ENCODE data around the gene SHD. TPM values are rescaled to one million over a fixed set of nuclear protein-coding genes. Genes with fewer than 3 reads are reported as not detected.
"Not testable (repeated sequence)": the region's sequence is repeated elsewhere in the genome, so short reads cannot be mapped to it uniquely, and the experiment has no call there.

Gene SHD
- total and polyA plus RNA-seq, 12 donors = 0.03 to 0.37 (median 0.24) TPM; not detected in 8

- Histone ChIP-seq H3K36me3 (no peaks in the 10 kb centered on the region), H3K4me1 (peaks cover 0 to 6% (median 4%) of the 10 kb centered on the region in 9 donors), H3K27ac (peak overlapping the region in 2 of 10 donors; percentile 28 to 70), H3K9me3 (peaks cover 0 to 17% (median 0%) of the 10 kb centered on the region in 11 donors), H3K4me3 (no peak overlapping the region), H3K27me3 (peaks cover 0 to 6% (median 0%) of the 10 kb centered on the region in 7 donors)
- DNase-seq (no peak), ATAC-seq (no peak)
- 78 to 80% methylated on average over 5 of the region's 5 CpGs for WGBS, 2 donors
- intact Hi-C loops (cut with DNase I) = no loop called here
- no peak for TF ChIP-seq CTCF (IDR thresholded peaks at IDR 0.05)
These were observed 37.1 kb upstream of the SHD start for GRCh38 chr19:4241824-4242430.

DNA sequence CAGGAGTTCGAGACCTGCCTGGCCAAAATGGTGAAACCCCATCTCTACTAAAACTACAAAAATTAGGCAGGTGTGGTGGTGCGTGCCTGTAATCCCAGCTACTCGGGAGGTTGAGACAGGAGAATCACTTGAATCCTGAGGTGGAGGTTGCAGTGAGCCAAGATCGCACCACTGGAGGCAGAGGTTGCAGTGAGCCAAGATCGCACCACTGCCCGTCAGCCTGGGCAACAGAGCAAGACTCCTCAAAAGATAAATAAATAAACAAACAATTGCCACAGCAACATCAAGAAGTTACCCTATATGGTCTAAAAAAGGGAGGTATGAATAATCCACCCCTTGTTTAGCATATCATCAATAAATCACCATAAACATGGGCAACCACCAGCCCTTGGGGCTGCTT lies 33.1 kb upstream of the SHD start:
- peaks cover 0 to 23% (median 17%) of the 10 kb centered on the region in 9 donors for H3K36me3 ChIP-seq
- DNase-seq, H3K4me3 ChIP-seq, ATAC-seq, H3K27me3 ChIP-seq: not testable (repeated sequence)
- peaks cover 0 to 17% (median 0%) of the 10 kb centered on the region in 11 donors for H3K9me3 ChIP-seq
- 97 to 99% methylated on average over 6 of the region's 6 CpGs for WGBS, 2 donors
- intact Hi-C loops (cut with DNase I) = loop anchor here in 4 of 10 donors (1.0 to 5.0 kb wide), 4 partner anchors 97 to 156 kb away; partner anchors contain the start of genes SH3GL1 (in 4 of the 4), CHAF1A (in 2 of the 4) and MPND (in 1 of the 4)
- H3K4me1 ChIP-seq = peaks cover 0 to 14% (median 11%) of the 10 kb centered on the region in 9 donors
- peak overlapping the region in 2 of 10 donors; percentile 81 to 92 for H3K27ac ChIP-seq

DNA sequence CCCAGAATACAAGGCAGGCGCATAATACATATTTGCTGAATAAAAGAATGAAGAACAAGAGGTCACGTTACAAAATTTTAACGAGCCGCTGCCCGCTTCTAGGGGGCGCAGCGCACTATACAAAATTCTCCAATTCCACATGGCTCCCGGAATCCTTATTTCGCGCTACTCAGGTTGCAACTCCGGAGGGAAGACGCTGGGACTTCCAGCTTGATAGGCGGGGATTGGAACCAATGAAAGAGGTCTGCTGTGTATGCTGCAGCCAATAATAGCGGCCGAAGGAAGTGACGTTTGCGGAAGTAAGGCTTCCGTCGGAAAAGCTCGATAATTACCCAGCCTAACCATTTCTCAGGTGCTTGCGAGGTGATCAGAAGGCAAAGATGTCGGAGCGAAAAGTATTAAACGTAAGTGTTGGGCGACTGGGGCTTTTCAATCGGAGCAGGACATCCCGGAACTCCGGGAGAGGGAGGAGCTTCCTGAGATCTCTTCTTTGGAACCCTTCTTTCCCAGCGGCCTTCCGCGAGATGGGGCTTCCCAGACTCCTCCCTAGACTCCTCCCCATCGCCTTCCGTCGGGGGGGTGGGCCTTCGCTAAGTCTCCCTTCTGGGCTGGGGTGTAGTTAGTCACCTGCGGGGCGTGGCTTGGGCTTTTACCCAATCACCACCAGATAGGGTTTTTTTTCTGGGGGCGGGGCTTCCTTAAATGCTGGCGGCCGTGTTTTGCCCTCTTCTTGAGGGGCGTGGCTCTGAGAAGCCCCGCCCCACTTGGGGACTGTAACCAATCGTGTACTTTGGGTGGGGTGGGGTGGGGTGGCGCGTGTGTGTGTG lies 32.1 kb upstream of the SHD start, which contains the start of gene YJU2:
Gene YJU2 (plus strand): TSS at position 314 of the 827 bp plus-strand sequence. CDS start 67 bp downstream, at position 381.
- peak within 1 kb of the TSS; percentile 78 to 99 (median 94) for H3K27ac ChIP-seq
- ATAC-seq = peak; percentile 98 to 99 (median 99)
- 0 to 1% methylated on average over 45 of the region's 45 CpGs for WGBS, 2 donors
- intact Hi-C loops (cut with DNase I) = loop anchor here in 4 of 10 donors (1.0 to 5.0 kb wide), 4 partner anchors 96 to 155 kb away; partner anchors contain the start of genes SH3GL1 (in 4 of the 4), CHAF1A (in 2 of the 4) and MPND (in 1 of the 4)
- H3K4me3 ChIP-seq = peak within 1 kb of the TSS; percentile 52 to 78 (median 64)
- peak; percentile 98 to 99 for DNase-seq
- TF ChIP-seq CTCF (IDR thresholded peaks at IDR 0.05) = peak in 7 of 9 donors; percentile 20 to 65 (median 54)
- peaks cover 0 to 14% (median 11%) of the 10 kb centered on the region in 9 donors for H3K4me1 ChIP-seq
- H3K27me3 ChIP-seq = no peaks in the 10 kb centered on the region
- H3K36me3 ChIP-seq = peaks cover 0 to 34% (median 27%) of the 10 kb centered on the region in 9 donors
- peaks cover 0 to 8% (median 0%) of the 10 kb centered on the region in 11 donors for H3K9me3 ChIP-seq

DNA sequence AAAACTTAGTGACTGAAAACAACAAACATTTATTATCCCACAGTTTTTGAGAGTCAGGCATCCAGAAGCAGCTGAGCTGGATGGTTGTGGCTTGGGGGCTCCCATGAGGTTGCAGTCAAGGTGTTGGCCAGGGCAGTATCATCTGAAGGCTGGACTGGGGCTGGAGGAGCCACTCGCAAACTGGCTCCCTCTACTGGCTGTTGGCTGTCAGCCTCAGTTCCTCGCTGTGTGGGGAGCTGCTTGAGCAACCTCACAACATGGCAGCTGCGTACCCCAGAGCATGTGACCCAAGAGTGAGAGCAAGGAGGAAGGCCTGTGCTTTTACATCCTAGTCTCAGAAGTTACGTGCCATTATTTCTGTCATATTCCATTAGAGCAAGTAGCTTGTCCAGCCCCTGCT lies 22.5 kb upstream of the SHD start:
- intact Hi-C loops (cut with DNase I) = no loop called here
- H3K36me3 ChIP-seq = peaks cover 4 to 100% (median 72%) of the 10 kb centered on the region in 9 donors
- no peak for TF ChIP-seq CTCF (IDR thresholded peaks at IDR 0.05)
- ATAC-seq = no peak
- no peaks in the 10 kb centered on the region for H3K27me3 ChIP-seq
- peaks cover 0 to 27% (median 6%) of the 10 kb centered on the region in 11 donors for H3K9me3 ChIP-seq
- no peak for DNase-seq
- no peak overlapping the region for H3K4me3 ChIP-seq
- H3K27ac ChIP-seq = no peak overlapping the region
- WGBS, 2 donors = 96 to 99% methylated on average over 4 of the region's 4 CpGs
- no peaks in the 10 kb centered on the region for H3K4me1 ChIP-seq
